HL-60 (cell line): Measurements from ENCODE around the gene EHD1.

Experiments used
- DNase-seq, 2 experiments: peaks; one replicate each; pipeline ENCODE4 v3.0.0-alpha.2; 2010 to 2020; ENCODE audit warnings: low read depth in 1 of 2, low spot score in 1 of 2
- H3K27ac ChIP-seq: fragments of 250-450 bp; sonication (Bioruptor Pico); replicated peaks from 2 replicates; pipeline ENCODE4 v1.5.1; 2020; ENCODE audit warnings: mild to moderate bottlenecking, moderate library complexity
- H3K27me3 ChIP-seq: fragments of 250-450 bp; sonication (Bioruptor Pico); 2 replicates; pipeline ENCODE4 v1.5.1; 2021; ENCODE audit warnings: mild to moderate bottlenecking, moderate library complexity; ENCODE audit not compliant: insufficient read depth, poor library complexity, severe bottlenecking
- H3K4me3 ChIP-seq: replicated peaks from 2 replicates; pipeline ENCODE4 v1.5.1; 2011; ENCODE audit warnings: mild to moderate bottlenecking, control low read depth, low read length; ENCODE audit not compliant: insufficient read depth
- CTCF ChIP-seq: IDR thresholded peaks from one replicate; pipeline ENCODE4 v1.5.1; 2011; ENCODE audit warnings: low read length, control low read depth, inconsistent platforms; ENCODE audit not compliant: insufficient read depth
- GABPA ChIP-seq: IDR thresholded peaks from 2 replicates; pipeline ENCODE4 v1.6.1; 2012; ENCODE audit warnings: low read depth
- POLR2AphosphoS5 ChIP-seq: IDR thresholded peaks from 2 replicates; pipeline ENCODE4 v1.6.1; 2012; ENCODE audit warnings: low read depth
- REST ChIP-seq: IDR thresholded peaks from 2 replicates; pipeline ENCODE4 v1.6.1; 2012; ENCODE audit warnings: low read depth; ENCODE audit not compliant: insufficient replicate concordance
- SPI1 ChIP-seq: IDR thresholded peaks from 2 replicates; pipeline ENCODE4 v1.6.1; 2012; ENCODE audit warnings: low read depth, mild to moderate bottlenecking, borderline replicate concordance

The EHD1 gene

GRCh38 chr11:64909653-64910343, 31.4 kb upstream of the EHD1 start:
- TF ChIP-seq CTCF (no peak), REST (no peak), POLR2AphosphoS5 (no peak), GABPA (no peak), SPI1 (no peak)
- no peaks in the 10 kb centered on the region for H3K27me3 ChIP-seq
- no peak overlapping the region for H3K4me3 ChIP-seq
- no peak for DNase-seq
- H3K27ac ChIP-seq = no peak overlapping the region

DNA sequence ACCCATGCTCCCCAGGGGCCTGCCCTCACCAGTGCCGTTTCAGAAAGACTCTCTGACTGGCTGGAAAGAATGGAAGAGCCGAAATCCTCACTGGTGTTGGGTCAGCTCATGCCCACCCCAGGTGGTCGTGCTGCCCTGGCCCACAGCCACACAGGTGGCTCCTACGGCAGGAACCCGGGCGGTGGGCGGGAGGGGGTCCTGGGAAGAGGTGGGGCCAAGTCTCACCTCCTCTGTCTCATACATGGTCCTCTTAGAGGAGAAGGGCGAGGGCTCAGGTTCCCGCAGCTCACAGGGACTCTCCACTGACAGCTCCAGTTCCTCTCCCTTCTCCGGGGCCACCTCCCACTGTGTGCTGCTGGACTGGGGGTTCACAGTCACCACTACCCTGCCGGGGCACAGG, 30.3 kb upstream of the EHD1 start:
- no peak for DNase-seq
- Histone ChIP-seq H3K27ac (no peak overlapping the region), H3K4me3 (no peak overlapping the region), H3K27me3 (no peaks in the 10 kb centered on the region)
- TF ChIP-seq SPI1 (no peak), GABPA (no peak), CTCF (no peak), POLR2AphosphoS5 (no peak), REST (no peak)

GRCh38 chr11:64906314-64906635, 27.9 kb upstream of the EHD1 start:
- H3K27me3 ChIP-seq = no peaks in the 10 kb centered on the region
- H3K27ac ChIP-seq = no peak overlapping the region
- no peak for DNase-seq
- no peak for TF ChIP-seq CTCF
- no peak for TF ChIP-seq SPI1
- TF ChIP-seq GABPA = no peak
- TF ChIP-seq POLR2AphosphoS5 = no peak
- no peak for TF ChIP-seq REST
- H3K4me3 ChIP-seq = no peak overlapping the region
